ENCODE measurements around the gene ILRUN.
A peak's percentile ranks its signal among the peaks of the same experiment; 100 is the strongest.
"Not testable (repeated sequence)": the region's sequence is repeated elsewhere in the genome, so short reads cannot be mapped to it uniquely, and the experiment has no call there.

ILRUN gene

DNA sequence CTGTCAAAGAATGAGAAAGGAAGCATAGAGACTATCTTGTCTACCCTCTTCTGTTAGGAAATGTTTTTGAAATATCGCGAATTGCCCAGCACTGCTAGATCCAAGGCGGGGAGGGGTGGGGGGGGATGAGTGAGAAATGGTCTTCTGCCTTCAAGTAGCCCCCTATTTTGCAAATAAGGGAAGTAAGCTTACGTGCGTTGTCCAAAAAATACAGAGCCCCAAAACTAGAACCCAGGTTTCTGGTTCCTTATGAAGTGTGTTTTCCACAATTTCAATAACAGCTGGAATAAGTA is 923 bp upstream of the ILRUN start:
- no peak for DNase-seq (ENCODE audit: low read depth in 2 of 2)

DNA sequence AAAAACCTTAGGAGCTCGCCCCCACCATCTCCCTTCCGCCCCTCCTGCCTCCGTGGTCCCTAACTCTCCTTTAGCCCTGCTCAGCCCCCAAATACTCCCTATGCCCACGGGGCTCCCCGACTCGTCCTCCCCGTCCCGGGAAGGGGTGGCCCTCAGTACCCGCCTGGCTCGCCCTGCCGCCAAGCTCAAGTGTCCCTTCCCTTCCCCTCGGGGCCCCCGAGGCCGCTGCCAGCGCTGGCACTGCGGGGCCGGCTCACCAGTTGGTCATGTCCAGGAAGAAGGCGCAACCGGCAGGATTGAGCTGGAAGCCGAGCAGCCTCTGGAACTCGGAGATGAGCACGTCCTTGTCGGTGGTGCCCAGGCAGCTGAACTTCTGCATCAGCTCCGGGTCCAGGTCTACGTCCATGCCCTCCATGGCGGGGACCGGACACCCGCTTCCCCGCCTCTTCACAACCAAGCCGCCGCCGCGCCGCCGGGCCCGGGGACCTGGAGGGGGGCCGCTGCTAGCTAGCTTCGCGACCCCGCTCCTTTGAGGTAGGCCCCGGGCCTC is 303 bp downstream of the ILRUN start:
- DNase-seq (ENCODE audit: low read depth in 2 of 2): no peak

DNA sequence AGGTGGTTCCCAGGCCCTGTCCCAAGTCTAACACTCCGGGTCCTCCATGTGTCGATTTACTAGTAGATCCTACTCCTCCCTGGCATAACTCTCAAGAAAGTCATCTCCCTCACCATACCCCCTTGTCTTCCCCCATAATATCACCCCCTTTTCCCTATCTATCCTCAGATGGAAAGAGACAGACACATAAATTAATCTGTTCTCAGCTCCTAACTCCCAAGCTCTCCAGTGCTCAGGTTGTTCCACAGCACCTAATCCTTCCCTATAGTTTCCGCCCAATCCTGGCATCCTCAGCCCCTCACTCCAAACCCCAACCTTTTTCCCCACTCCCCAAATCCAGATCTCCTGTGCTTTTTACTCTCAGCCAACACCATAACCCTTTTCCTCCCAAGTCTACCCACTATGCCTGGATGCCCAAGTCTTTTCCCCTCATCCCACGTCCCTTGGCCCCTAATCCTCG is 808 bp downstream of the ILRUN start:
- no peak for DNase-seq (ENCODE audit: low read depth in 2 of 2)

DNA sequence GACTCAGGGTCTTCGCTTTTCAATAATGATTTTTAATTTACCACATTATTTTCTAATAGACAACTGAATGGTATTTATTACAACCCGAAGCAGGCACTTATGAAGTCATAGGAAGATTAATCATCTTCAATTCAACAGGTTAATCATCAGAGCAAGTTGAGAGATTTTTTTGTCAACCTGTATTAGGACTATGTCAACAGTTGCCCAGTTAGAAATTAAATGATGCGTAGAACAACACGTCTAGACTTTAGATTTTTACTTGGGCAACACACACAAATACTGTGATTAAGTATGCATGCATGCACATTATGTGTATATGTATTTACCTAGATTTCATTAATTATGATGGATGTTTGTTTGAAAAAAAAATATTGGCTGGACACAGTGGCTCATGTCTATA is 4.3 kb downstream of the ILRUN start:
- DNase-seq (ENCODE audit: low read depth in 2 of 2): no peak

DNA sequence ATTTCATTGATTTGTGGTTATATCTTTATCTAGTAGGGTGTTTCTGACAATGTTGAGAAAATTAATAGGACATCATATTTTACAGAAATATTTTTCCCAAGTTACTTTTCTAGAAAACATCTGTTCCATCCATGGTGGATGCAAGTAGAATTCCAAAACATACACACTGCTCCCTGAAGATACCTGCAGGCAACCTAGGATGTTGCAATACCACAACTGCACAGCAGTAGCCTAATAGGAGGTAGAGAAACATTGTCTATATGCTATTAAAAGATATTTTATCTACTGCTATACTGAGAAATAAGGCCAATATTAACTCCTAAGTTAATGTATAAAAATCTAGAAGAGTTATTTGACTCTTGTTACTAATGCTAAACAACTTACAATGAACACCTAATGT is 6.8 kb downstream of the ILRUN start:
- no peak for DNase-seq (ENCODE audit: low read depth in 2 of 2)

GRCh38 chr6:34688956-34689355 is 7.6 kb downstream of the ILRUN start:
- DNase-seq (ENCODE audit: low read depth in 2 of 2): no peak

DNA sequence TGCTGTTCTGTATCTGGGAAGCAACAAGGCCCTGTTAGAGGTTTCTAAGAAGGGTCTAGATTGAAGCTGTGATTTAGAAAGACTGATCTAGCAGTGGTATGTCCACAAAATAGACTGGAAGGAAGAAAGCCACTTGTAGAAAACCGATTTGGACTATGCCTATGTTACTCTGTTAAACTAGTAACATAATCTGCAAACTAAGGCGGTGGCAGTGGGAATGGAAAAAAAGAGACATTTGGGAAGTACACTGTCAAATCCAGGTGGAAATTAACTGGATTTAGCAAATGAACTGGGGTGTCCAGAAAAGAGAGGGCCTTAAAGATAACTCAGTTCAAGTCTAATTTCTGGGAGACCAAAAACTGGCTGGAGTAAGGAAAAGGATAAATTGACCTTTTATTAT is 11.6 kb downstream of the ILRUN start:
- no peak for DNase-seq (ENCODE audit: low read depth in 2 of 2)

GRCh38 chr6:34684364-34684763 is 12.2 kb downstream of the ILRUN start:
- DNase-seq (ENCODE audit: low read depth in 2 of 2): no peak

DNA sequence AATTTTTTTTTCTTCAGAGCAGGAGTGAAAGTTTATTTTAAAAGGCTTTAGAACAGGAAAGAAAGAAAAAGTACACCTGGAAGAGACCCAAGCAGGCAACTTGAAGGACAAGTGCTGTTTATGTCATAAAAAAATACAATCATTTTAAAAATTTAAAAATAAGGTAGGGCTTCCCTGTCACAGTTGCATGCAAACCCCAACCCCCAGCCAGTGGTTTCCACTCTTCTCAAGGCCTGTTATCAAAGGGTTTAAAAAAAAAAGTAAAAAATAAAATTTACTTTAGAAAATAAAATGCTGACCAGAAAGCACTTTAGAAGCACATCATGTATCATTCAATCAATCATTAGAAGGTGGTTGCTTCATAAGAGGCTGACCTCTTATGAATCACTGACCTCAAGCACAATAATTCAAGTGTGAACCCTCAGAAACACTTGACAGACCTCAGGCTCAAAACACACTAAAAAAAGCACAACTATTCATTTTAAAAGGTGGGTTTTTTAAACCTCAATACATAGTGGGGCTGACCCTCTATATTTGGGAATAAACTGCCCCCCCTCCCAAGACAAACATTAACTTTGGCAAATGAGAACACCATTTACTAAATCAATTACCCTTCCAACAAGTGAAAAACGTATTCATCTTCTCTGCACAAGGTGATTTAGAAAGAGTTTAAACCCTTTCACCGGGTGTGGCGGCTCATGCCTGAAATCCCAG is 15.6 kb downstream of the ILRUN start:
- no peak for DNase-seq (ENCODE audit: low read depth in 2 of 2)

GRCh38 chr6:34680313-34680712 is 16.3 kb downstream of the ILRUN start:
- not testable (repeated sequence) for DNase-seq (ENCODE audit: low read depth in 2 of 2)

GRCh38 chr6:34679552-34680253 is 16.9 kb downstream of the ILRUN start:
- DNase-seq (ENCODE audit: low read depth in 2 of 2): no peak

DNA sequence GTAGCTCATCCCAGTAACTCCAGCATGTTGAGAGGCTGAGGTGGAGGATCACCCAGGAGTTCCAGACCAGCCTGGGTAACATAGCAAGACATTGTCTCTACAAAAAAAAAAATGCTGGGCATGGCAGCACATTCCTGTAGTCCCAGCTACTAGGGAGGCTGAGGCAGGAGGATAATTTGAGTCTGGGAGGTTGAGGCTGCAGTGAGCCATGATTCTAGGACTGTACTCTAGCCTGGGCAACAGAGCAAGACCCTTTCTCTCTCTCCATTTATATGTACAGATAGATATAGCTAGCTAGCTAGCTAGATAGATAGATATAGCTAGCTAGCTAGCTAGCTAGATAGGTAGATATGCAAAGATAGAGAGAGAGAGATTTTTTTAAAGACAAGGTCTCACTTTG is 20.4 kb downstream of the ILRUN start:
- DNase-seq (ENCODE audit: low read depth in 2 of 2): no peak

DNA sequence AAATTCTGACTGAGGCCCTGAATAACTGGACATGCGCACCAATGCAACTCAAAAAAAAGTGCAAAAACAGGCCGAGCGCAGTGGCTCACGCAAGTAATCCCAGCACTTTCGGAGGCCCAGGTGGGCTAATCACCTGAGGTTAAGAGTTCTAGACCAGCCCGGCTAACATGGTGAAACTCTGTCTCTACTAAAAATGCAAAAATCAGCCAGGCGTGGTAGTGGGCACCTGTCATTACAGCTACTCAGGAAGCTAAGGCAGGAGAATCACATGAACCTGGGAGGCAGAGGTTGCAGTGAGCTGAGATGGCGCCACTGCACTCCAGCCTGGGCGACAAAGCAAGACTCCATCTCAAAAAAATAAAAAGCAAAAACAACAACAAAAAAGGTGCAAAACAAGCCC is 21.6 kb downstream of the ILRUN start:
- DNase-seq (ENCODE audit: low read depth in 2 of 2): not testable (repeated sequence)

DNA sequence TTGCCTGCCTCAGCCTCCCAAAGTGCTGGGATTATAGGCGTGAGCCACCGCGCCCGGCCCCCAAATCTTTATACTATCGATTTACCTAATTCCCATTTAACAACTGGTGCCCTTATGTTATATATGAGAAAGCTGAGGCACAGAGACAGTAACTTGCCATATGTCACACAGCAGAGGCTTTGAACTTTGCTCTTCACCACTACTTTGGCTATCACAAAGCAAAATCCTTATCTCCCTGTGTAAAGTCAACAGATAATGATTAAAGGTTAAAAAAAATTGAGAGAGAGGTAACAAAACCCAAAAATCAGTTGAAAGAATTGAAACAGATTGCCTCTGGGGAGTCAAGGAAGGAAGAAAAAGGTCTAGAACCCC is 22.3 kb downstream of the ILRUN start:
- DNase-seq (ENCODE audit: low read depth in 2 of 2): no peak

- DNase-seq (ENCODE audit: low read depth in 2 of 2): no peak
These were observed 23.5 kb downstream of the ILRUN start for GRCh38 chr6:34673064-34673463.

GRCh38 chr6:34672657-34673043 is 23.9 kb downstream of the ILRUN start:
- DNase-seq (ENCODE audit: low read depth in 2 of 2): no peak

DNA sequence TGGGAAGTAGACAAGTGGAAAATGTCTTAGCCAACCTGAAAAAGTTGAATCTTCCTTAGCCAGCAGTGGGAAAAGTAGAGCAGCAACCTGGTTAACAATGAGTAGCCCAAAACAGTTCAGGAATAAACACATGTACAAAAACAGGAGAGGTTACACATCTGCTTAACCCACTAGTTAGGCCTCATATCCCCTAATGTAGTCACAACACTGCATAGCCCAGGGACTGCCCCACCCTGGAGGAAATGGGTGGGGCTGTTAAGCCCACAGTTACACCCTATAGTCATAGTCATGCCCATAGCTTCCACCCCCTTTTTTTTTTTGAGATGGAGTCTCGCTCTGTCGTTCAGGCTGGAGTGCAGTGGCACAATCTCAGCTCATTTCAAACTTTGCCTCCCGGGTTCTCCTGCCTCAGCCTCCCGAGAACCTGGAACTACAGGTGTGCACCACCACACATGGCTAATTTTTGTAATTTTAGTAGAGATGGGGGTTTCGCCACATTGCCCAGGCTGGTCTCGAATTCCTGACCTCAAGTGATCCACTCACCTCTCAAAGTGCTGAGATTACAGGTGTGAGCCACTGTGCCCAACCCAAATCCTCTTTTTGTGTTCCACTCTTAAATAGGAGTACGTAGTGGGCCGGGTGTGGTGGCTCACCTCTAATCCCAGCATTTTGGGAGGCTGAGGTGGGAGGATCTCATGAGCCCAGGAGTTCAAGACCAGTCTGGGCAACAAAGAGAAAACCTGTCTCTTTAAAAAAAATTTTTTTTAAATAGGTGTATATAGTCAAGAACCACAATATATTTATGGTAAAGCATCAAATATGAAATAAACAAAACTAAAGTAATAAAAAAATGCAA is 24.5 kb downstream of the ILRUN start:
- peak; percentile 43 to 50 for DNase-seq (ENCODE audit: low read depth in 2 of 2)

GRCh38 chr6:34671367-34671766 is 25.2 kb downstream of the ILRUN start:
- no peak for DNase-seq (ENCODE audit: low read depth in 2 of 2)

DNA sequence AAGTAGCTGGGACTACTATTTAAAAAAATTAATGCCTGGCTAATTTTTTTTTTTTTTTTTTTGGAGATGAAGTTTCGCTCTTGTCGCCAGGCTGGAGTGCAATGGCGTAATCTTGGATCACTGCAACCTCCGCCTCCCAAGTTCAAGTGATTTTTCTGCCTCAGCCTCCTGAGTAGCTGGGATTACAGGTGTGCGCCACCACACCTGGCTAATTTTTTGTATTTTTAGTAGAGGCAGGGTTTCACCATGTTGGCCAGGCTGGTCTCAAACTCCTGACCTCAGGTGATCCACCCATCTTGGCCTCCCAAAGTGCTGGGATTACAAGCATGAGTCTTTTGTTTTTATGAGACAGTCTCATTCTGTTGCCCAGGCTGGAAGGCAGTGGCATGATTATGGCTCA is 27.8 kb downstream of the ILRUN start:
- DNase-seq (ENCODE audit: low read depth in 2 of 2): not testable (repeated sequence)

DNA sequence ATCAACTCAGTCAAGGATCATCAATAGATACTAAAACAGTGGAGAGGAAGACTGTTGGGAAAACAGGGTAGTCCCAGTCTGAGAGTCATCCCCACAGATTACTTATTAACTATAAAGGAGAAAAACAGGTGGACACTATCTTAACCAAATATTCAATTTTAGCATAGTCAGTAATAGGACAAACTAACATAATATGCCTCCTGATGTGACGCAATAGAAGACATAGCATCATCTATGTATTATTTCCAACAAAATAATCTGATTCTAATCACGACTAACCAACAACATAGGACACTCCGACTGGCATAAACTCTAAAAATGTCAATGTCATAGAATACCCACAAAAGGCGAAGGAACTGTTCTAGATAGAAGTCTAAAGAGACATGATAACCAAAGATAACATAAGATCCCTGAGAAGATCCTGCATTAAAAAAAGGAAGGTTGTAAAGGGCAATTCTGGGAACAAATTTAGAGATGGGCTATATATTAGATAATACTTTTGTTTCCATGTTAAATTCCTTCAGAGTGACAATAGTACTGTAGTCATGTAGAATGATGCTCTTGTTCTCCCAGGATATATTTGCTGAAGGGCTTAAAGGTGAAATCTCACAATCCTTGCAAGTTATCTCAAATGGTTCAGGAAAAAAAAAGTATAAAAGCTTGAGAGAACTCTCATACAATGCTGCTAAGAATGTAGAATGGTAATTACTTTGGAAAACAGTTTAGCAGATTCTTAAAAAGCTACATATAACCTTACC is 28.9 kb downstream of the ILRUN start:
- no peak for DNase-seq (ENCODE audit: low read depth in 2 of 2)

DNA sequence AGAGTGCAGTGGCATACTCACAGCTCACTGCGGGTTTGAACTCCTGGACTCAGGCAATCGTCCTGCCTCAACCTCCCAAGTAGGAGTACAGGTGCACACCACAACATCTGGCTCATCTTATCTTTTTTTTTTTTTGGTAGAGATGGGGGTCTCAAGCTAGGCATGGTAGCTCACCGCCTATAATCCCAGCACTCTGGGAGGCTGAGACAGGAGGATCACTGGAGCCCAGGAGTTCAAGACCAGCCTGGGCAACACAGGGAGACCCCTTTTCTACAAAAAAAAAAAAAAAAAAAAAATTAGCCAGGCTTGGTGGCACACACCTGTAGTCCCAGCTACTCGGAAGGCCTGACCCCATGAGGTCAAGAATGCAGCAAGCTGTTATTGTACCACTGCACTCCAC is 31.5 kb downstream of the ILRUN start:
- DNase-seq (ENCODE audit: low read depth in 2 of 2): no peak

All from activated CD4-positive, alpha-beta T cell treated with anti-CD3 and anti-CD28 coated beads for 24 hours (primary cell).